HG03457 (cell line): ENCODE data around the gene RHOB.

Source experiments
- ATAC-seq: cut with Tn5 transposase; IDR thresholded peaks from one replicate; pipeline ENCODE4 v1.9.1; 2021; ENCODE audit warnings: moderate number of reproducible peaks; ENCODE audit not compliant: unreplicated experiment

RHOB gene

GRCh38 chr2:20436716-20437470 is 10.0 kb upstream of the RHOB start:
- no peak for ATAC-seq

- no peak for ATAC-seq
These were observed 8.3 kb upstream of the RHOB start for GRCh38 chr2:20438334-20439192.

GRCh38 chr2:20439193-20439475 is 7.7 kb upstream of the RHOB start:
- ATAC-seq: no peak

GRCh38 chr2:20439503-20439902 is 7.4 kb upstream of the RHOB start:
- ATAC-seq: no peak

GRCh38 chr2:20440001-20440560 is 6.8 kb upstream of the RHOB start:
- no peak for ATAC-seq

GRCh38 chr2:20443276-20443920 is 3.5 kb upstream of the RHOB start:
- no peak for ATAC-seq

- no peak for ATAC-seq
These were observed 2.5 kb upstream of the RHOB start for GRCh38 chr2:20444101-20444992.

- ATAC-seq: no peak
These were observed 1.6 kb upstream of the RHOB start for GRCh38 chr2:20444993-20445910.

- ATAC-seq: no peak
These were observed 488 bp upstream of the RHOB start for GRCh38 chr2:20446255-20446916.

GRCh38 chr2:20447437-20448245 is 767 bp downstream of the RHOB start:
- ATAC-seq: no peak

GRCh38 chr2:20448246-20448976 is 1.5 kb downstream of the RHOB start:
- ATAC-seq: no peak

GRCh38 chr2:20448977-20449306 is 2.1 kb downstream of the RHOB start:
- no peak for ATAC-seq

- no peak for ATAC-seq
These were observed 2.8 kb downstream of the RHOB start for GRCh38 chr2:20449501-20450200.

- ATAC-seq: no peak
These were observed 3.5 kb downstream of the RHOB start for GRCh38 chr2:20450201-20450999.

- ATAC-seq: no peak
These were observed 4.1 kb downstream of the RHOB start for GRCh38 chr2:20451000-20451290.

GRCh38 chr2:20451341-20451740 is 4.5 kb downstream of the RHOB start:
- no peak for ATAC-seq
